HUES6 (cell line): ENCODE results near the gene SMPX.

ENCODE experiments used
- H3K27ac ChIP-seq: 2 replicates; pipeline ENCODE4 v1.7.0; 2013; ENCODE audit warnings: low read depth, mild to moderate bottlenecking, low read length, inconsistent platforms
- H3K27me3 ChIP-seq: 2 replicates; pipeline ENCODE4 v1.6.1; 2013; ENCODE audit warnings: low read length; ENCODE audit not compliant: control insufficient read depth, insufficient read depth
- H3K36me3 ChIP-seq: 2 replicates; pipeline ENCODE4 v1.6.1; 2013; ENCODE audit warnings: low read length; ENCODE audit not compliant: control insufficient read depth, insufficient read depth
- H3K4me1 ChIP-seq: 2 replicates; pipeline ENCODE4 v1.6.1; 2013; ENCODE audit warnings: low read length; ENCODE audit not compliant: control insufficient read depth, insufficient read depth
- H3K4me3 ChIP-seq: 2 replicates; pipeline ENCODE4 v1.5.1; 2013; ENCODE audit warnings: low read depth, low read length
- H3K9ac ChIP-seq: one replicate; pipeline ENCODE4 v1.6.1; 2013; ENCODE audit warnings: mild to moderate bottlenecking, low read length
- H3K9me3 ChIP-seq: 2 replicates; pipeline ENCODE4 v1.6.1; 2013; ENCODE audit warnings: low read depth, low read length; ENCODE audit not compliant: control insufficient read depth, insufficient read depth

Gene SMPX

DNA sequence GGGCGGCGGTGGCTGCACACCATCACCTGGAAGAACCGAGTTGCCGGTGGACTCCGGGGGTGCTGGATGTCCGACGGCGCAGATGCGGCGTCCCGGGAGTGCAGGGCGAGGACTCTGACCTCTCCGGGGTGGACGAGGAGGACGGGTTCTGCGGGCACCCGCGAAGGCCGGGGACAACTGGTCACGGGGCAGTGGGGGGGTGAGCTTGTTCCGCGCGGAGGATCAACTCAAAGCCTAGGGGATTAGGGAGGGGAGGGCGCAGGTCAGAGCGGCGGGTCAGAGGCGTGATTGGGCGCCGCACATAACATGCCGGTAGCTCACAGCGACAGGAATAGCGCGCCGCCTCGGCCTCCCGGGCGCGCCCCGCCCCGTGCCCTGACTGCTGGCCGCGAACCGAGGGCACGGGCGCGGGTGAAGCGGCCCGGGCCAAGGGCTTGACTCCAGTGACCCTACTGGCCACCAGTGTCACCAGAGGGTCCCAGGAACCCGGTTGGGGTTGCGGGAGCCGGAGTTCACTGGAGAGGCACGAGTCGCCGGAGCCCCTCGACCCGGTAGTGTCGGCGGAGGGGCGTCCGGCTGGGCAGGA is 99.7 kb downstream of the SMPX start, which contains the start of gene KLHL34:
KLHL34 (minus strand) TSS at position 179 of the 586 bp plus-strand sequence. CDS start 542 bp downstream, outside the sequence.
- no peak within 1 kb of the TSS for H3K9ac ChIP-seq
- H3K27ac ChIP-seq = no peak within 1 kb of the TSS
- H3K4me3 ChIP-seq = peak within 1 kb of the TSS; percentile 49; the same call in 1 of the 2 replicates
- no peaks in the 10 kb centered on the region for H3K9me3 ChIP-seq
- H3K36me3 ChIP-seq = no peaks in the 10 kb centered on the region
- no peaks in the 10 kb centered on the region; the same call in 1 of the 2 replicates for H3K27me3 ChIP-seq
- no peaks in the 10 kb centered on the region for H3K4me1 ChIP-seq

DNA sequence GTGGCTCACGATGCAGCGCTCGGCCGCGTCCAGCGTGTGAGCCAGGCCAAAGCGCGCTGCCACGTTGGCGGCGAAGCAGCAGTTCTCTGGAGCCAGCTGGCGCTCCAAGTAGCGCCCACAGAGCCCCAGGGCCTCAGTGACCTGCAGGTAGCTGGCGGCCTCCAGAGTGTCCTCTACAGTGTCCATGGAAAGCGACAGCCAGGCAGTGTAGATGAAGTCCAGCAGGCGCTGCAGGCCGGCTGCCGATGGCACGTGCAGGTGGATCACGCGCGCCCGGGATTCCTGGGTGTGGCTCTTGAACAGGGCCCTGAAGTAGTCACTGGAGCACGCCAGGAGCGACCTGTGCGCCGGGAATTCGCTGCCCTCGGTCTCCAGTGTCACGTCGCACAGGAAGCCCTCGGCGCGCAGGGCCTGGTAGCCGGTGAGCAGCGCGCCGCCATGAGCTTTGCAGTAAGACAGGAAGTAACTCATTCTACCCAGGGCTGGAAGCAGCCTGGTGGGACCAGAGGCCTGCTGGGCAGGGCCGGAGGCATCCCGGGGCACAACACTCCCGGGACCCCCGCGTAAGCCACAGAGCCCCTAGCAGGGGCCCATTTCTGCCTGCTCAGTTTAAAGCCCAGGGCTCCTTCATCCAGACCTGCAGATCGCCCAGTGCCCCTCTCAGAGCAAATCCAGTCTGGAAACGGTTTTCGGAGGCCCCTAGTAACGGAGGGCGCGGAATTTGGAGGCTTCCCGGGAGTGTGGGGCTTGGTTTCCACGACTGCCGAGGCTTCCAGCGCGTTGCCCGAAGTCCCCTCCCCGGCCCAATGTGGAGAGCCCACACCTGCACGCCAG is 100.4 kb downstream of the SMPX start:
- Histone ChIP-seq H3K4me3 (peak overlapping the region; percentile 49; the same call in 1 of the 2 replicates), H3K4me1 (no peaks in the 10 kb centered on the region), H3K27ac (no peak overlapping the region), H3K36me3 (no peaks in the 10 kb centered on the region), H3K27me3 (no peaks in the 10 kb centered on the region; the same call in 1 of the 2 replicates), H3K9ac (no peak overlapping the region), H3K9me3 (no peaks in the 10 kb centered on the region)

DNA sequence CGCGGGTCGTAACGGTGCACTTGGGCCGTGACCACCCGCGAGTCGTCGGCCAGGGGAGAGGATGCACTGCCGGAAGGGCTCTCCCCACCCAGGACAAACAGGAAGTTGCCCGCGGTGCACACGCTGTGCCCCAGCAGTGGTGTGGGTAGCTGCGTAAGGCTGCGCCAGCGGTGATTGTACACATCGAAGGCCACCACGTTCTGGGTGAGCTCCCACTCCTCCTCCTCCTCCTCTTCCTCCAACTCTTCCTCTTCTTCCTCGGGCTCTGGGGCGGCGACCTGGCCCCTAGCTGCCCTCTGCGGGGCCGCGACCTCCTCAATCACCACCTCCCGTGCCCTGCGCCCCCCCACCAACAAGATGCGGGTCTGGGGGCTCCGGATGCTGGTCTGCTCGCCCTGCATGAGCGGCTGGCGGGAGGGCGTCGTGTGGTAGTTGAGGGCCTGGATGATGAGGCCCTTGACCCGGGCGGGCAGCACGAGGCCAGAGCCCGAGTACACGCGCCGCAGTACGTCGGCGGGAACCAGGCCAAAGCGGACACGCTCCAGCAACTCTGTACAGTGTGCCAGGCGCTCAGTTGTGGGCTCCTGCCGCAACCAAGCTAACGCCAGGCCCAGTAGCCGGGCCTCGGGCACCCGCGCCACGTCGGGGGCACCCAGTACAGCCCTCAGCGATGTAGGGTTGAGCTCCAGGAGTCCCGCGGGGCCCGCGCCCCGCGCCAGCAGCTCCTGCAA is 101.2 kb downstream of the SMPX start:
- Histone ChIP-seq H3K27ac (no peak overlapping the region), H3K36me3 (no peaks in the 10 kb centered on the region; the same call in 1 of the 2 replicates), H3K4me3 (no peak overlapping the region), H3K9me3 (no peaks in the 10 kb centered on the region), H3K27me3 (no peaks in the 10 kb centered on the region; the same call in 1 of the 2 replicates), H3K4me1 (no peaks in the 10 kb centered on the region), H3K9ac (no peak overlapping the region)
